ENCODE data around the gene MALT1.

GRCh38 chr18:58714821-58715220, 43.6 kb downstream of the MALT1 start:
- TF ChIP-seq PKNOX1 (IDR thresholded peaks at IDR 0.05) (no peak), FOXM1 (IDR thresholded peaks at IDR 0.05; ENCODE audit: borderline replicate concordance) (no peak), HDGF (IDR thresholded peaks at IDR 0.05; ENCODE audit: borderline replicate concordance) (no peak), FOXK2 (IDR thresholded peaks at IDR 0.05) (no peak), ZNF384 (IDR thresholded peaks at IDR 0.05) (no peak), FOXA1 (IDR thresholded peaks at IDR 0.05) (no peak), TARDBP (IDR thresholded peaks at IDR 0.05) (no peak), BHLHE40 (IDR thresholded peaks at IDR 0.05; ENCODE audit: borderline replicate concordance) (no peak), SP1 (IDR thresholded peaks at IDR 0.05) (no peak), ARNT (IDR thresholded peaks at IDR 0.05) (no peak), SUZ12 (IDR thresholded peaks at IDR 0.05) (no peak), LEF1 (IDR thresholded peaks at IDR 0.05; ENCODE audit: borderline replicate concordance) (no peak), NFRKB (IDR thresholded peaks at IDR 0.05) (no peak)
